ENCODE results near the gene MRPL27.

MRPL27 gene

GRCh38 chr17:50359005-50359699, 13.8 kb downstream of the MRPL27 start:
- H3K27ac ChIP-seq (replicated peaks): no peak overlapping the region
- DNase-seq (ENCODE audit: low read depth in 1 of 2, low spot score in 1 of 2): no peak
- no peak for TF ChIP-seq GABPA (IDR thresholded peaks at IDR 0.05; ENCODE audit: low read depth)
- TF ChIP-seq CTCF (IDR thresholded peaks at IDR 0.05; ENCODE audit: insufficient read depth, low read length): no peak
- no peak for TF ChIP-seq SPI1 (IDR thresholded peaks at IDR 0.05; ENCODE audit: borderline replicate concordance, low read depth)
- no peak for TF ChIP-seq POLR2AphosphoS5 (IDR thresholded peaks at IDR 0.05; ENCODE audit: low read depth)
- TF ChIP-seq REST (IDR thresholded peaks at IDR 0.05; ENCODE audit: insufficient replicate concordance, low read depth): no peak
- H3K4me3 ChIP-seq (replicated peaks; ENCODE audit: insufficient read depth, low read length): no peak overlapping the region
- no peaks in the 10 kb centered on the region for H3K27me3 ChIP-seq (ENCODE audit: insufficient read depth, poor library complexity, severe bottlenecking)

- H3K27me3 ChIP-seq (ENCODE audit: insufficient read depth, poor library complexity, severe bottlenecking): no peaks in the 10 kb centered on the region
- no peak overlapping the region for H3K4me3 ChIP-seq (replicated peaks; ENCODE audit: insufficient read depth, low read length)
- TF ChIP-seq GABPA (IDR thresholded peaks at IDR 0.05; ENCODE audit: low read depth) (no peak), CTCF (IDR thresholded peaks at IDR 0.05; ENCODE audit: insufficient read depth, low read length) (no peak), REST (IDR thresholded peaks at IDR 0.05; ENCODE audit: insufficient replicate concordance, low read depth) (no peak), POLR2AphosphoS5 (IDR thresholded peaks at IDR 0.05; ENCODE audit: low read depth) (no peak), SPI1 (IDR thresholded peaks at IDR 0.05; ENCODE audit: borderline replicate concordance, low read depth) (no peak)
- no peak overlapping the region for H3K27ac ChIP-seq (replicated peaks)
- no peak for DNase-seq (ENCODE audit: low read depth in 1 of 2, low spot score in 1 of 2)
These were observed 14.8 kb downstream of the MRPL27 start for GRCh38 chr17:50358177-50358576.

- no peak overlapping the region for H3K4me3 ChIP-seq (replicated peaks; ENCODE audit: insufficient read depth, low read length)
- DNase-seq (ENCODE audit: low read depth in 1 of 2, low spot score in 1 of 2): no peak
- TF ChIP-seq POLR2AphosphoS5 (IDR thresholded peaks at IDR 0.05; ENCODE audit: low read depth): no peak
- TF ChIP-seq REST (IDR thresholded peaks at IDR 0.05; ENCODE audit: insufficient replicate concordance, low read depth): no peak
- TF ChIP-seq SPI1 (IDR thresholded peaks at IDR 0.05; ENCODE audit: borderline replicate concordance, low read depth): no peak
- no peak for TF ChIP-seq GABPA (IDR thresholded peaks at IDR 0.05; ENCODE audit: low read depth)
- no peak for TF ChIP-seq CTCF (IDR thresholded peaks at IDR 0.05; ENCODE audit: insufficient read depth, low read length)
These were observed 16.0 kb downstream of the MRPL27 start for GRCh38 chr17:50356892-50357510.

More at GRCh38 chr17:50356892-50357510, 16.0 kb downstream of the MRPL27 start:
- H3K27me3 ChIP-seq (ENCODE audit: insufficient read depth, poor library complexity, severe bottlenecking): no peaks in the 10 kb centered on the region
- no peak overlapping the region for H3K27ac ChIP-seq (replicated peaks)
